OCI-LY7 (cell line): Measurements from ENCODE around the gene C2orf49.

Source experiments
- EZH2phosphoT487 ChIP-seq: fragments of 200-600 bp; sonication (generic); IDR thresholded peaks from 2 replicates; pipeline ENCODE4 v1.6.1; 2018; ENCODE audit warnings: low read depth, borderline replicate concordance, mild to moderate bottlenecking, mixed run types, antibody characterized with exemption, low read length, moderate library complexity, mixed read lengths
- TF ChIP-seq, protein P1 (sequence below): fragments of 200-600 bp; sonication (generic); conservative IDR thresholded peaks from 2 replicates; pipeline ENCODE4 v1.5.1; 2014; ENCODE audit warnings: mild to moderate bottlenecking, antibody characterized with exemption, low read length, moderate library complexity, mixed read lengths

- no peak for TF ChIP-seq EZH2phosphoT487
- TF ChIP-seq, protein P1, sequence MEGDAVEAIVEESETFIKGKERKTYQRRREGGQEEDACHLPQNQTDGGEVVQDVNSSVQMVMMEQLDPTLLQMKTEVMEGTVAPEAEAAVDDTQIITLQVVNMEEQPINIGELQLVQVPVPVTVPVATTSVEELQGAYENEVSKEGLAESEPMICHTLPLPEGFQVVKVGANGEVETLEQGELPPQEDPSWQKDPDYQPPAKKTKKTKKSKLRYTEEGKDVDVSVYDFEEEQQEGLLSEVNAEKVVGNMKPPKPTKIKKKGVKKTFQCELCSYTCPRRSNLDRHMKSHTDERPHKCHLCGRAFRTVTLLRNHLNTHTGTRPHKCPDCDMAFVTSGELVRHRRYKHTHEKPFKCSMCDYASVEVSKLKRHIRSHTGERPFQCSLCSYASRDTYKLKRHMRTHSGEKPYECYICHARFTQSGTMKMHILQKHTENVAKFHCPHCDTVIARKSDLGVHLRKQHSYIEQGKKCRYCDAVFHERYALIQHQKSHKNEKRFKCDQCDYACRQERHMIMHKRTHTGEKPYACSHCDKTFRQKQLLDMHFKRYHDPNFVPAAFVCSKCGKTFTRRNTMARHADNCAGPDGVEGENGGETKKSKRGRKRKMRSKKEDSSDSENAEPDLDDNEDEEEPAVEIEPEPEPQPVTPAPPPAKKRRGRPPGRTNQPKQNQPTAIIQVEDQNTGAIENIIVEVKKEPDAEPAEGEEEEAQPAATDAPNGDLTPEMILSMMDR = no peak
These were observed 27.9 kb downstream of the C2orf49 start for GRCh38 chr2:105365206-105365605.
